Esophagus (tissue), 2 donors: ENCODE data around the gene UBE2H. TPM values are rescaled to one million over a fixed set of nuclear protein-coding genes. Genes with fewer than 3 reads are reported as not detected.
"Not testable (repeated sequence)": the region's sequence is repeated elsewhere in the genome, so short reads cannot be mapped to it uniquely, and the experiment has no call there.

Source experiments
- H3K27ac ChIP-seq, 2 donors: one replicate each; pipeline ENCODE4 v1.5.1; 2013; ENCODE audit warnings: low read depth in 2 of 2, mild to moderate bottlenecking in 2 of 2, inconsistent platforms in 1 of 2, low read length in 1 of 2, moderate library complexity in 1 of 2
- H3K27me3 ChIP-seq, 2 donors: one replicate each; pipeline ENCODE4 v1.6.1; 2013; ENCODE audit warnings: low read length in 2 of 2, control low read depth in 1 of 2, mild to moderate bottlenecking in 1 of 2; ENCODE audit not compliant: insufficient read depth in 2 of 2, control insufficient read depth in 1 of 2
- H3K36me3 ChIP-seq, 2 donors: one replicate each; pipeline ENCODE4 v1.6.1; 2013; ENCODE audit warnings: low read length in 1 of 2; ENCODE audit not compliant: control insufficient read depth in 2 of 2, insufficient read depth in 2 of 2
- H3K4me1 ChIP-seq, 2 donors: one replicate each; pipeline ENCODE4 v1.6.1; 2013; ENCODE audit warnings: low read length in 1 of 2; ENCODE audit not compliant: control insufficient read depth in 2 of 2, insufficient read depth in 2 of 2
- H3K4me3 ChIP-seq, 2 donors: one replicate each; pipeline ENCODE4 v1.5.1; 2013; ENCODE audit warnings: low read length in 2 of 2, mild to moderate bottlenecking in 2 of 2, low read depth in 1 of 2, moderate library complexity in 1 of 2
- H3K9me3 ChIP-seq, 2 donors: one replicate each; pipeline ENCODE4 v1.6.1; 2013; ENCODE audit warnings: mild to moderate bottlenecking in 2 of 2, low read depth in 1 of 2, low read length in 1 of 2, moderate library complexity in 1 of 2; ENCODE audit not compliant: control insufficient read depth in 2 of 2, insufficient read depth in 1 of 2
- WGBS, 2 donors: extraction: QIAGEN DNeasy Blood & Tissue Kit; methylation state at CpG; one replicate each; pipeline ENCODE4 v1.1.7; 2013; 5-methylcytosine and 5-hydroxymethylcytosine counted together
- polyA plus RNA-seq, 2 donors: library from polyadenylated mRNA; stranded (reverse); fragments of 200-250 nt; gene quantifications; one replicate each; pipeline ENCODE4 v1.2.3, GENCODE V29; 2013
- donor health status: healthy with polysubstance abuse.
- donor health status: Bipolar disorder and iron deficiency.

UBE2H gene
- polyA plus RNA-seq, 2 donors: 31.1 to 51.1 TPM

- Histone ChIP-seq H3K27me3 (no peaks in the 10 kb centered on the region), H3K9me3 (no peaks in the 10 kb centered on the region), H3K4me3 (no peak overlapping the region), H3K4me1 (peaks cover 0 to 3% of the 10 kb centered on the region in 2 donors), H3K36me3 (peaks cover 0 to 4% of the 10 kb centered on the region in 2 donors), H3K27ac (no peak overlapping the region)
- 75 to 91% methylated on average over 8 of the region's 8 CpGs for WGBS, 2 donors
Observed at GRCh38 chr7:129902788-129903422, 49.9 kb downstream of the UBE2H start.

- Histone ChIP-seq H3K27ac (no peak overlapping the region), H3K27me3 (no peaks in the 10 kb centered on the region), H3K4me3 (no peak overlapping the region), H3K36me3 (peaks cover 0 to 3% of the 10 kb centered on the region in 2 donors), H3K9me3 (no peaks in the 10 kb centered on the region), H3K4me1 (peaks cover 0 to 5% of the 10 kb centered on the region in 2 donors)
- WGBS, 2 donors: 76 to 80% methylated on average over 5 of the region's 5 CpGs
Observed at GRCh38 chr7:129898502-129899160, 54.1 kb downstream of the UBE2H start.

GRCh38 chr7:129898007-129898406, 54.8 kb downstream of the UBE2H start:
- Histone ChIP-seq H3K27me3 (no peaks in the 10 kb centered on the region), H3K36me3 (peaks cover 0 to 3% of the 10 kb centered on the region in 2 donors), H3K27ac (no peak overlapping the region), H3K4me3 (no peak overlapping the region), H3K9me3 (no peaks in the 10 kb centered on the region), H3K4me1 (peaks cover 0 to 5% of the 10 kb centered on the region in 2 donors)

GRCh38 chr7:129896568-129897382, 56.0 kb downstream of the UBE2H start:
- no peaks in the 10 kb centered on the region for H3K9me3 ChIP-seq
- no peaks in the 10 kb centered on the region for H3K27me3 ChIP-seq
- H3K36me3 ChIP-seq: peaks cover 0 to 3% of the 10 kb centered on the region in 2 donors
- 73 to 76% methylated on average over 6 of the region's 6 CpGs for WGBS, 2 donors
- no peak overlapping the region for H3K4me3 ChIP-seq
- peak overlapping the region in 1 of 2 donors; percentile 15 for H3K27ac ChIP-seq
- H3K4me1 ChIP-seq: peaks cover 0 to 5% of the 10 kb centered on the region in 2 donors

GRCh38 chr7:129894184-129894583, 58.6 kb downstream of the UBE2H start:
- H3K4me1 ChIP-seq, H3K4me3 ChIP-seq, H3K27ac ChIP-seq, H3K36me3 ChIP-seq, H3K9me3 ChIP-seq, H3K27me3 ChIP-seq: not testable (repeated sequence)
- 89 to 91% methylated on average over 6 to 7 of the region's 7 CpGs for WGBS, 2 donors

- 93 to 95% methylated on average over 9 of the region's 9 CpGs for WGBS, 2 donors
- no peak overlapping the region for H3K4me3 ChIP-seq
- no peaks in the 10 kb centered on the region for H3K27me3 ChIP-seq
- no peaks in the 10 kb centered on the region for H3K9me3 ChIP-seq
- H3K4me1 ChIP-seq: peaks cover 0 to 2% of the 10 kb centered on the region in 2 donors
- H3K36me3 ChIP-seq: peaks cover 0 to 2% of the 10 kb centered on the region in 2 donors
- no peak overlapping the region for H3K27ac ChIP-seq
Observed at GRCh38 chr7:129890090-129890489, 62.7 kb downstream of the UBE2H start.

GRCh38 chr7:129889133-129889844, 63.5 kb downstream of the UBE2H start:
- no peaks in the 10 kb centered on the region for H3K36me3 ChIP-seq
- H3K9me3 ChIP-seq: no peaks in the 10 kb centered on the region
- no peaks in the 10 kb centered on the region for H3K27me3 ChIP-seq
- no peak overlapping the region for H3K4me3 ChIP-seq
- WGBS, 2 donors: 64 to 66% methylated on average over 5 of the region's 5 CpGs
- no peak overlapping the region for H3K27ac ChIP-seq
- H3K4me1 ChIP-seq: peaks cover 0 to 2% of the 10 kb centered on the region in 2 donors

- 80 to 96% methylated on average over 1 of the region's 1 CpG for WGBS, 2 donors
- H3K9me3 ChIP-seq: no peaks in the 10 kb centered on the region
- H3K27ac ChIP-seq: no peak overlapping the region
- no peaks in the 10 kb centered on the region for H3K4me1 ChIP-seq
- no peaks in the 10 kb centered on the region for H3K27me3 ChIP-seq
- H3K36me3 ChIP-seq: no peaks in the 10 kb centered on the region
- H3K4me3 ChIP-seq: no peak overlapping the region
Observed at GRCh38 chr7:129887865-129888264, 64.9 kb downstream of the UBE2H start.

- Histone ChIP-seq H3K9me3 (no peaks in the 10 kb centered on the region), H3K27me3 (no peaks in the 10 kb centered on the region), H3K27ac (no peak overlapping the region), H3K4me3 (no peak overlapping the region), H3K36me3 (no peaks in the 10 kb centered on the region), H3K4me1 (no peaks in the 10 kb centered on the region)
- 71 to 80% methylated on average over 3 of the region's 3 CpGs for WGBS, 2 donors
Observed at GRCh38 chr7:129886818-129887186, 66.0 kb downstream of the UBE2H start.
